Duodenal mucosa (tissue), 2 donors: ENCODE results near the gene FAM107A.
A peak's percentile ranks its signal among the peaks of the same experiment; 100 is the strongest.
"Not testable (repeated sequence)": the region's sequence is repeated elsewhere in the genome, so short reads cannot be mapped to it uniquely, and the experiment has no call there.

Source experiments
- H3K27ac ChIP-seq: one replicate; pipeline ENCODE4 v1.7.0; 2013; ENCODE audit warnings: low read depth, low read length
- H3K27me3 ChIP-seq, 2 donors: one replicate each; pipeline ENCODE4 v1.7.0; 2013; ENCODE audit warnings: low read length in 2 of 2, control low read depth in 1 of 2; ENCODE audit not compliant: insufficient read depth in 2 of 2, control insufficient read depth in 1 of 2
- H3K36me3 ChIP-seq, 2 donors: one replicate each; pipeline ENCODE4 v1.7.0; 2013; ENCODE audit warnings: low read length in 2 of 2, control low read depth in 1 of 2; ENCODE audit not compliant: insufficient read depth in 2 of 2, control insufficient read depth in 1 of 2
- H3K4me1 ChIP-seq, 2 donors: one replicate each; pipeline ENCODE4 v1.7.0; 2013; ENCODE audit warnings: low read length in 2 of 2, control low read depth in 1 of 2; ENCODE audit not compliant: insufficient read depth in 2 of 2, control insufficient read depth in 1 of 2
- H3K4me3 ChIP-seq, 2 donors: one replicate each; pipeline ENCODE4 v1.7.0; 2013; ENCODE audit warnings: low read length in 2 of 2, low read depth in 1 of 2
- H3K9ac ChIP-seq, 2 donors: one replicate each; pipeline ENCODE4 v1.7.0; 2013; ENCODE audit warnings: low read length in 2 of 2, low read depth in 1 of 2
- H3K9me3 ChIP-seq, 2 donors: one replicate each; pipeline ENCODE4 v1.7.0; 2013; ENCODE audit warnings: low read length in 2 of 2, control low read depth in 1 of 2; ENCODE audit not compliant: control insufficient read depth in 1 of 2

FAM107A gene

DNA sequence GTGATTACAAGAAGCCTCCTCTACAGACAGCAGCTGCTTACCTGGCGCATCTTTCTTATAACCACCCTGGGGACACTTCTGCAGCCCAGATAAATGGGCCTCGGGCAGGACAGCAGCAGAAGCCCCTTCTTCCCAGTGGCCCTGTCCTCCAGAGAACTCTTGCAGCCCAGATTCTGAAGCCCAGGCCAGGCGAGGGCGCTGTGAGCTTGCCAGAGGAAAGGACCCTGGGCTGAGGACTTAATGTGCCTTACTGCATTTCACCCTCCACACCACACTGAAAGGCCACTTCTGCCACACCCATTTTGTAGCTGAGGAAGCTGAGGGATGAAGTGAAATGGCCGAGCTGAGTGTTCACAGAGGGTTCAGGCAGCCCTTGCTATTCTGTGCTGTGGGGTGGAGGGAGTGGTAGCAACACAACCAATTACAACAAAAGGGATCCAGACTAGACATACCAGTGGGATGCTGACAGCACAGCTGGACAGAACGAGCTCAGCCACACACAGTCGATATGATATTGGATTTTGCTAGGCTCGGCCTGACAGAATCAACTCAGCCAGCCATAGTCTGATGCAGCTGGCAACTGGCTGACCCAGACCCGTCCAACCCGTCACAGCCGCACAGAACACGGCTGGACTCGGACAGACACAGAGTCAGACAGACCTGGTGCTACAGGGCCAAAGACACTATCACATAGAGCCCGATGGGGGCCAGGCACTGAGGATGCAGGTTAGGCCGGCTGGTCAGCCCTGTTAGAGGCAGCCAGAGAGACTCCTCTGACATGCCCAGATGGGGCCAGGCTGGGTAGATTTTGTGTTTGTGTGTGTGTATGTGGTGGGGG lies 47.5 kb downstream of the FAM107A start:
- Histone ChIP-seq H3K9me3 (no peaks in the 10 kb centered on the region), H3K27ac (no peak overlapping the region), H3K9ac (no peak overlapping the region), H3K36me3 (peaks cover 40 to 62% of the 10 kb centered on the region in 2 donors), H3K4me3 (no peak overlapping the region), H3K27me3 (no peaks in the 10 kb centered on the region), H3K4me1 (peaks cover 10 to 14% of the 10 kb centered on the region in 2 donors)

DNA sequence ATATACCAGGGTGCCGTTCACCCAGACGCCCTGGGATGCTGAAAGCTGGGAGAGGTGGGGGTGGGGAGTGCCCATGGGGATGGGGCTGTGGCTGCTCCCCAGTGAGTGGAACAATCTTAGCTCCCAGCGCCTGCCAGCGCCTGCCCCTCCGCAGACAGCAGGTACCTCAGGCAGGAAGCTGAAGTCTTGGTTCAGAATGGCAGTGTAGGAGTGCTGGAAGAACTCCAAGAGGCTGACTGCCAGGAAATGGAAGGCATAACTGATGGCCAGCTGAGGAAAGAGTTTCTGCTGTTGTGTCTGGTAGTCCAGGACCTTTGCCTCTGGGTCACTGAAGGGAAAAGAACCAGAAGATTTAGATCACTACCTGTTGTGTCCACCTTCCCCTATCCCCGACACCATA lies 48.6 kb downstream of the FAM107A start:
- Histone ChIP-seq H3K9me3 (no peaks in the 10 kb centered on the region), H3K4me1 (peaks cover 9 to 12% of the 10 kb centered on the region in 2 donors), H3K4me3 (no peak overlapping the region), H3K27ac (no peak overlapping the region), H3K36me3 (peaks cover 48 to 64% of the 10 kb centered on the region in 2 donors), H3K9ac (no peak overlapping the region), H3K27me3 (no peaks in the 10 kb centered on the region)

DNA sequence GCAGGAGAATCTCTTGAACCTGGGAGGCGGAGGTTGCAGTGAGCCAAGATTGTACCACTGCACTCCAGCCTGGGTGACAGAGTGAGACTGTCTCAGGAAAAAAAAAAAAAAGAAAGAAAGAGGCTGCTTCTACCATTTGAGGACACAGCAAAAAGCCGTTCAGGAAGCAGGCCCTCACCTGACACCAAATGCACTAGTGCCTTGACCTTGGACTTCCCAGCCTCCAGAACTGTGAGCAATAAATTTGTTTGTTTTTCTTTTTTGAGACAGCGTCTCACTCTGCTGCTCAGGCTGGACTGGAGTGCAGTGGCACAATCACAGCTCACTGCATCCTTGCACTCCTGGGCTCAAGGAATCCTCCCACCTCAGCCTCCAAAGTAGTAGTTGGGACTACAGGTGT lies 49.8 kb downstream of the FAM107A start:
- H3K27me3 ChIP-seq, H3K27ac ChIP-seq, H3K4me1 ChIP-seq, H3K4me3 ChIP-seq, H3K9ac ChIP-seq, H3K9me3 ChIP-seq: not testable (repeated sequence)
- H3K36me3 ChIP-seq, result peaks cover 52 to 64% of the 10 kb centered on the region in 2 donors

- Histone ChIP-seq H3K9ac (no peak overlapping the region), H3K4me1 (peaks cover 0 to 4% of the 10 kb centered on the region in 2 donors), H3K9me3 (no peaks in the 10 kb centered on the region), H3K36me3 (peaks cover 60 to 72% of the 10 kb centered on the region in 2 donors), H3K4me3 (no peak overlapping the region), H3K27me3 (no peaks in the 10 kb centered on the region), H3K27ac (no peak overlapping the region)
Measured at GRCh38 chr3:58526515-58526957, 50.7 kb downstream of the FAM107A start.

GRCh38 chr3:58524326-58524888 lies 52.8 kb downstream of the FAM107A start:
- no peak overlapping the region for H3K9ac ChIP-seq
- H3K27ac ChIP-seq, result peak overlapping the region; percentile 25
- H3K4me3 ChIP-seq, result no peak overlapping the region
- no peaks in the 10 kb centered on the region for H3K27me3 ChIP-seq
- H3K9me3 ChIP-seq, result no peaks in the 10 kb centered on the region
- H3K36me3 ChIP-seq, result peaks cover 48 to 69% of the 10 kb centered on the region in 2 donors
- peaks cover 0 to 16% of the 10 kb centered on the region in 2 donors for H3K4me1 ChIP-seq

- peaks cover 44 to 64% of the 10 kb centered on the region in 2 donors for H3K36me3 ChIP-seq
- H3K27ac ChIP-seq, result no peak overlapping the region
- no peaks in the 10 kb centered on the region for H3K9me3 ChIP-seq
- peaks cover 5 to 17% of the 10 kb centered on the region in 2 donors for H3K4me1 ChIP-seq
- H3K9ac ChIP-seq, result no peak overlapping the region
- no peak overlapping the region for H3K4me3 ChIP-seq
- no peaks in the 10 kb centered on the region for H3K27me3 ChIP-seq
Measured at GRCh38 chr3:58522759-58523425, 54.3 kb downstream of the FAM107A start.

DNA sequence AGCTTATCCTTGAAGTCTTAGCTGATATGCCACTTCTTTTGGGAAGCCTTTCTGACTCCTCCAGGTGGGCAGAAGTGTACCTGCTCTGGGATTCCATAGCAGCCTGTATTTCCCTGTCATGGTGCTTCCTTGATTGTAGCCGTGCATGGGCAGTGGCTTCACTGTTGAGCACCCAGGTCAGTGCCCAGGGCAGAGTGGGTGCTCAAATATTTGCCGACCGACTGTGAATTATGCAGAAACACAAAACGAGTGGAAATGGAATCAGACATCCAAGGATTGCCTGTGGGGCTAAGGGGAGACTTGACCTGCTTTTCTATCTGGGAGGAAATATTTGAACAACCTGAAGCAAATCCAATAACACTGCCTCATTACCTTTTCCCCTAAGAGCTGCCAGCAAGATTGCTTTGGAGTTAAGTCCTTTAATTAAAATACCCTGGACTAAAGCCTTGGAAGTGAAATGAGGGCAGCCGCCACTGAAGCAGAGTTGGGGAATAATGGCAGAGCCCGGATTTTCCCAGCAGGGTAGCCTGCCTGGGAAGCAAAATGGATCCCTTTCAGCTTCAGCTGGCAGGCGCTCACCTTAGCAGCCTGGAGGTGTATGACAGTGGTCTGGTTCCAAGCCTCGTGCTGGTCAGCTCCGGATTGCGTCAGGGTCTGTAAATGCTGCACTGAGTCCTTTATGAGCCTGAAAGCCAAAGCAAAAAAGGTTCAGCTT lies 55.1 kb downstream of the FAM107A start:
- Histone ChIP-seq H3K4me1 (peaks cover 5 to 17% of the 10 kb centered on the region in 2 donors), H3K9me3 (no peaks in the 10 kb centered on the region), H3K36me3 (peaks cover 46 to 66% of the 10 kb centered on the region in 2 donors), H3K27me3 (no peaks in the 10 kb centered on the region), H3K9ac (no peak overlapping the region), H3K4me3 (no peak overlapping the region), H3K27ac (no peak overlapping the region)

DNA sequence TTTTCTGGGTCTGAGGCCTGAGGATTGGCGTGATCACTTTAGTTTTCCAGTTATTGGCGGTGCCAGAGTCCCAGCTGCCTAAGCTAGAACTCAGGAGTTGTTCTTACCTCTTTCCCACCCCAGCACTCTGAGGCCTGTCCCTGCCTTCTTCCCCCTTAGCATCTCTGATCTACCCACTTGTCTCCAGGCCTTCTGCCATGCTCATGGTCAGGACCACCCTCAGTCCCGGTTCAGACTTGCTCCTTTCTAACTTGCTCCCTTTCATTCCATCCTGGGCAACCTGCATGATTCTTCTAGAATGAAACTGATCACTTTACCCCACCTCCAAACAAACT lies 55.9 kb downstream of the FAM107A start:
- Histone ChIP-seq H3K9me3 (no peaks in the 10 kb centered on the region), H3K36me3 (peaks cover 45 to 66% of the 10 kb centered on the region in 2 donors), H3K27me3 (no peaks in the 10 kb centered on the region), H3K4me1 (peaks cover 5 to 17% of the 10 kb centered on the region in 2 donors), H3K27ac (no peak overlapping the region), H3K9ac (no peak overlapping the region), H3K4me3 (no peak overlapping the region)

DNA sequence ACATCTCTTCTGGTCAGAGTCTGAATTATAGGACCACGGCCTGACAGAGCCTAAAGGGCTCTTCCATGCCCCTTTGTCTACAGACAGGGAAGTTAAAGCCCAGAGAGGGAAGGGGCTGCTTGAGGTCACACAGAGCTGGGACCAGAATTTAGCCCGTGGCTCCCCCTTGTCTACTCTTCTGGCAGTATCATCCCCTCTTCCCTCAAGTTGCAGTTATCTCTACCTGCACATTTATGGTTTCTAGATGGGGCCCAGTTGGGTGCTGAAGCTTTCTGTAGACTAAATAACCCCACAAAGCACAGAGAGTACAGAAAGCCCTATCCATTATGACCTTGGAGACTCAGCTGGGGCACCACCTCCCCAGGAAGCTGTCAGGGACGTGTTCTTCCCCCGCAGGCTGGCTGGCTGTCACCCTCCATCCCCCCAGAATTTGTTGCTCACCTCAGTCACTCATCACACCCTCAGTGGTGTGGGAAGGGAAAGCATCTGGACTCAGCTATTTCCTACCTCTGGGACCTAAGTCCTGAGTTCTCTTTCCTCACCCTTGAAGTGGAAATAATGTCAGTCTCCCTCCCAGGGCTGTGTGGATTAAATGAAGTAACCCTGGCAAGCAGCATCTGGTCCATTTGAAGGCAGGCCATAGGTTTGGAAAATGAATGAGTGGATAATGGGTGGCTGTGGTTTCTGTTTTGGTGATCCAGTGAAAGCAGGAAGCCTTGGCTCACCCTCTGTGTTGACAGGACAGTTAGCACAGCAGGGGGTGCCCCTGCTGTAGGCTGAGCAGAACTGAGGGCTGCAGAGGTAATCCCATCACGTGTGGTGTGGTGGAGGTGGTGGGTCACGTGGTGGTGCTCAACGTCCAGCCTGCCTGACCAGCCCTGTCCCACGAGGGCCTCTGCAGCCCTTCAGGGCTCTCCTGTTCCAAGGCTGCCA lies 56.5 kb downstream of the FAM107A start:
- Histone ChIP-seq H3K36me3 (peaks cover 45 to 60% of the 10 kb centered on the region in 2 donors), H3K27me3 (no peaks in the 10 kb centered on the region), H3K27ac (no peak overlapping the region), H3K4me1 (peaks cover 5 to 17% of the 10 kb centered on the region in 2 donors), H3K9me3 (no peaks in the 10 kb centered on the region), H3K9ac (no peak overlapping the region), H3K4me3 (no peak overlapping the region)
